GM06990 (cell line): Measurements from ENCODE around the gene PATL1.
"Not testable (repeated sequence)": the region's sequence is repeated elsewhere in the genome, so short reads cannot be mapped to it uniquely, and the experiment has no call there.

ENCODE experiments used
- DNase-seq: peaks from one replicate; pipeline ENCODE4 v3.0.0-alpha.2; 2011; ENCODE audit not compliant: insufficient read length; ENCODE audit errors: extremely low read depth
- H3K27me3 ChIP-seq: replicated peaks from 2 replicates; pipeline ENCODE4 v1.6.0; 2011; ENCODE audit warnings: low read length; ENCODE audit not compliant: control insufficient read depth, insufficient read depth
- H3K36me3 ChIP-seq: 2 replicates; pipeline ENCODE4 v1.5.1; 2011; ENCODE audit warnings: low read length; ENCODE audit not compliant: control insufficient read depth, insufficient read depth
- H3K4me3 ChIP-seq: replicated peaks from 2 replicates; pipeline ENCODE4 v1.5.1; 2011; ENCODE audit warnings: low read depth, mild to moderate bottlenecking, control low read depth, low read length
- CTCF ChIP-seq: IDR thresholded peaks from 2 replicates; pipeline ENCODE4 v1.5.1; 2011; ENCODE audit warnings: low read length, control low read depth, mild to moderate bottlenecking, inconsistent platforms; ENCODE audit not compliant: insufficient read depth, poor library complexity, severe bottlenecking

Gene PATL1

GRCh38 chr11:59691156-59691555, 22.3 kb upstream of the PATL1 start:
- DNase-seq, result no peak
- Histone ChIP-seq H3K27me3 (no peaks in the 10 kb centered on the region), H3K4me3 (no peak overlapping the region), H3K36me3 (no peaks in the 10 kb centered on the region)
- TF ChIP-seq CTCF, result no peak

- TF ChIP-seq CTCF, result no peak
- Histone ChIP-seq H3K4me3 (no peak overlapping the region), H3K27me3 (no peaks in the 10 kb centered on the region), H3K36me3 (no peaks in the 10 kb centered on the region)
- no peak for DNase-seq
Observed at GRCh38 chr11:59689015-59689414, 20.2 kb upstream of the PATL1 start.

GRCh38 chr11:59681260-59681725, 12.5 kb upstream of the PATL1 start:
- not testable (repeated sequence) for H3K36me3 ChIP-seq, H3K4me3 ChIP-seq, DNase-seq, H3K27me3 ChIP-seq

GRCh38 chr11:59680287-59681154, 11.7 kb upstream of the PATL1 start:
- Histone ChIP-seq H3K36me3 (no peaks in the 10 kb centered on the region), H3K4me3 (no peak overlapping the region)

GRCh38 chr11:59679347-59679746, 10.5 kb upstream of the PATL1 start:
- DNase-seq, result no peak
- H3K36me3 ChIP-seq, result no peaks in the 10 kb centered on the region
- H3K27me3 ChIP-seq, result no peaks in the 10 kb centered on the region
- H3K4me3 ChIP-seq, result no peak overlapping the region
- no peak for TF ChIP-seq CTCF

More at GRCh38 chr11:59680287-59681154, 11.7 kb upstream of the PATL1 start:
- DNase-seq, result peak; percentile 30
- no peaks in the 10 kb centered on the region for H3K27me3 ChIP-seq
- peak; percentile 81 for TF ChIP-seq CTCF

GRCh38 chr11:59678813-59679165, 10.0 kb upstream of the PATL1 start:
- DNase-seq, result no peak
- H3K36me3 ChIP-seq, result no peaks in the 10 kb centered on the region
- no peak overlapping the region for H3K4me3 ChIP-seq
- H3K27me3 ChIP-seq, result no peaks in the 10 kb centered on the region
- no peak for TF ChIP-seq CTCF
